B cell (primary cell): ENCODE results near the gene TRAF3.

ENCODE experiments used
- EZH2 ChIP-seq: IDR thresholded peaks from 2 replicates; pipeline ENCODE4 v1.6.1; 2012; ENCODE audit warnings: borderline replicate concordance, low read depth, mild to moderate bottlenecking, moderate library complexity, low read length; ENCODE audit not compliant: insufficient read depth, poor library complexity, severe bottlenecking
- TF ChIP-seq, protein P1 (sequence below): fragments of 200-600 bp; IDR thresholded peaks from one replicate; pipeline ENCODE4 v1.8.0; 2022; ENCODE audit warnings: antibody characterized with exemption, mild to moderate bottlenecking

DNA sequence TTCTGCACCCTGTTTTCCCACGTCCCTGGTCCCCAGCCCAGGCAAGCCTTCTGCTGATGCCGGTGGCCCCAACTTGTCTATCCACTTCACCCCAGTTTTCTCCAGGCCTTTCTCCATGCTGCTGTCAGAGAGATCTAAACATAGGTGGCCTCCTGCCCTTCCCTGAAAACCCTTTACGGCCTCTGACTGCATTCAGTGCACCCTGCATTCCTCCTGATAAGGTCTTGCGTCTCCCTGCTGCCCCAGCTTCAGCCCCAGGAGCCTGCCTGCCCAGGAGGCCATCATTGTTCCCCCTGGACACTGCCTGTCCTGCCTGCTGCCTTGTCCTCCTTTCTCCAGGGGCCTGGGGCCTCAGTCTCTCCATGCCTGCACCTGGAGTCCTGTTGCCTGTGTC is 29.8 kb downstream of the TRAF3 start:
- TF ChIP-seq, protein P1, sequence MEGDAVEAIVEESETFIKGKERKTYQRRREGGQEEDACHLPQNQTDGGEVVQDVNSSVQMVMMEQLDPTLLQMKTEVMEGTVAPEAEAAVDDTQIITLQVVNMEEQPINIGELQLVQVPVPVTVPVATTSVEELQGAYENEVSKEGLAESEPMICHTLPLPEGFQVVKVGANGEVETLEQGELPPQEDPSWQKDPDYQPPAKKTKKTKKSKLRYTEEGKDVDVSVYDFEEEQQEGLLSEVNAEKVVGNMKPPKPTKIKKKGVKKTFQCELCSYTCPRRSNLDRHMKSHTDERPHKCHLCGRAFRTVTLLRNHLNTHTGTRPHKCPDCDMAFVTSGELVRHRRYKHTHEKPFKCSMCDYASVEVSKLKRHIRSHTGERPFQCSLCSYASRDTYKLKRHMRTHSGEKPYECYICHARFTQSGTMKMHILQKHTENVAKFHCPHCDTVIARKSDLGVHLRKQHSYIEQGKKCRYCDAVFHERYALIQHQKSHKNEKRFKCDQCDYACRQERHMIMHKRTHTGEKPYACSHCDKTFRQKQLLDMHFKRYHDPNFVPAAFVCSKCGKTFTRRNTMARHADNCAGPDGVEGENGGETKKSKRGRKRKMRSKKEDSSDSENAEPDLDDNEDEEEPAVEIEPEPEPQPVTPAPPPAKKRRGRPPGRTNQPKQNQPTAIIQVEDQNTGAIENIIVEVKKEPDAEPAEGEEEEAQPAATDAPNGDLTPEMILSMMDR: no peak
- no peak for TF ChIP-seq EZH2
